ENCODE data around the gene PHLDB3.

The PHLDB3 gene

DNA sequence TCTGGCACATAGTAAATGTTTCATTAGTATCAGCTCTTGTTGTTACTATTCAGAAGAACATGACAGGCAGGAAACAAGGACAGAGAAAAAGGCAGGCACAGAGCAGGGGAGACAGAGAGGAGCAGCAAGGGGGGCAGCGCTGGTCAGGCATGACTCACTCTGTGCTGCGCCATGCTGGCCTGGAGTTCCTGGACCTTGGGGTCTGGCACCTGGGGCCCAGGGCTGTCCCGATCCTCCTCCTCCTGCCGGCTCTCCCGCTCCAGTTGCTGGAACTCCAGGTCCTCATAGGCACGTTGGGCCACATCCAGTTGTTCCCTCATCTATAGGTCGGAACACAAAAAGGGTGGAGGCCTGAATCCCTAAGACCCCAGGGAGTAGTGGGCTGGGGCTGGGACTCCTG, 7.6 kb downstream of the PHLDB3 start:
- DNase-seq: no peak

DNA sequence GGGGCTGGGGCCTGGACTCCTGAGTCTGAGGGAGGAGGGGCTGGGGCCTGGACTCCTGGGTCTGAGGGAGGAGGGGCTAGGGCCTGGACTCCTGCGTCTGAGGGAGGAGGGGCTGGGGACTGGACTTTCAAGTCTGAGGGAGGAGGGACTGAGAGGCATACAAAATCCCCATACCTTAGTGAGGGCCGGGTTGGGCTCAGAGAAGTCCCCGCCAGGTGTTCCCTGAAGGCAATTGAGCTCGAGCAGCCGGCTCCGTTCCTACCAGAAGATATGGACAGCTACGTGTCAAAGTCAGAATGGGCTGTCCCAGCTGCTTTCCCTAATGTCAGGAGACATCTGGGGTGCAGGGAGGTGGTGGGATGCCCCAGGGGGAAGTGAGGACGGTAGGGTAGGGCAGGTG, 9.5 kb downstream of the PHLDB3 start:
- DNase-seq: no peak

DNA sequence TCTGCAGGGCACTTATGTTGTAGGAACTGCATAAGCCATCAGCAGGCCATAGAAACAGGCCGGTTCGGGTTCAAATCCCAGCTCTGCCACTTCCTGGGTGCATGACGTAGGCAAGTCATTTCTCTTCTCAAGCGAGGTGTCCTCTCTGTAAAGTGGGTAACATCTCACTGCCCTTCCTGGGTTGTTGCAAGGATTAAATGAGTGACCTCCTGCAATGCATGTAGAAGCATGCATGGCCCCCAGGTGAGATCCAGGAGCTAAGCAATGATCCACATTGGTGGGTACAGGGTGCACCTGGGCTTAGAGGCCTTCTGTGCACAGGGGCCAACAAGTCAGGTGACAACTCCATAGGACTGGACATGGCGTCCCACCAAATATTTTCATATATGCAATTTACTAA, 13.8 kb downstream of the PHLDB3 start:
- DNase-seq: no peak

DNA sequence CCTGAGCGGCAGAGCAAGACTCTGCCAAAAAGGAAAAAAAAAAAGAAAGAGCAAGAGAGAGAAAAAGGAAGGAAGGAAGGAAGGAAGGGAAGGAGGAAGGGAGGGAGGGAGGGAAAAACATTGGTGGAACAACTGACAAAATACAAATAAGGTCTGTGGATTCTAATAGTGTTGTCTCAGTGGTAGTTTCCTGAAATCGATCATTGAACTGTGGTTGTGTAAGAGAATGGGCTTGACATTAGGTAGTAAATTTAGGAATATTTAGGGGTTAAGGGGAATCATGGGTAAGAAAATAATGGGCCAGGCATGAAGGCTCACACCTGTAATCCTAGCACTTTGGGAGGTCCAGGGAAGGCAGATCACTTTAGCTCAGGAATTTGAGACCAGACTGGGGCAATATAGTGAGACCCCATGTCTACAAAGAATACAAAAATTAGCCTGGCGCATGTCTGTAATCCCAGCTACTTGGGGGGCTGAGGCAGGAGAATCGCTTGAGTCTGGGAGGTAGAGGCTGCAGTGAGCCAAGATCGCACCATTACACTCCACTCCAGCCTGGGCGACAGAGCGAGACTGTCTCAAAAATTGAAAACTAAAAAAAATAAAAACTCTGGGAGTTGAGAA, 14.5 kb downstream of the PHLDB3 start:
- no peak for DNase-seq

DNA sequence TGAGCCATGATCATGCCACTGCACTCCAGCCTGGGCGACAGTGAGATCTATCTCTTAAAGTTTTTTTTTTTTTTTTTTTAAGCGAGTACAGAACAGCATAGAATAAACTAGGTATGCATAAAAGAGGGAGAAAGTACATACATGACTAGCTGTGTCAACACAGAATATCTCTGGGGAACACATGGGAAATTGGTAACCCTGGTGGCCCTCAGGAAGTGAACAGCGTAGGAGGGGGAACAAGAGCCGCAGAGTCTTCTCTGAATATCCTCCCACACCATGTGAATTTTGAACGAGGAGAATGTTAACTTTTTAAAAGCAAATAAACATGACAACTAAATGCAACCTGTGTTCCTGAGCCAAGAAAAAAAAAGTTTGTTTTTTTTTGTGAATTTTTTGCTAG, 15.2 kb downstream of the PHLDB3 start:
- DNase-seq: no peak

DNA sequence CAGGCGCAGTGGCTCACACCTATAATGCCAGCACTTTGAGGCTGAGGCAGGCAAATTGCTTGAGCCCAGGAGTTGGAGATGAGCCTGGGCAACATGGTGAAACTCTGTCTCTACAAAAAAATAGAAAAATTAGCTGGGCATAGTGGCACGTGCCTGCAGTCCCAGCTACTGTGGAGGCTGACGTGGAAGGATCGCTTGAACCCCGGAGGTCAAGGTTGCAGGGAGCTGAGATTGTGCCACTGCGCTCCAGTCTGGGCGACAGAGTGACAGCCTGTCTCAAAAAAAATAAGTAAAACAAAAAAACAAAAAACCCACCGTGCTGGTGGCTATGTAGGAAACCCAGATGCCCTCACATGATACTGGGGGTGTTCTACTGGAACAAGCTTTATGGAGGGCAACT, 16.4 kb downstream of the PHLDB3 start:
- DNase-seq: no peak

DNA sequence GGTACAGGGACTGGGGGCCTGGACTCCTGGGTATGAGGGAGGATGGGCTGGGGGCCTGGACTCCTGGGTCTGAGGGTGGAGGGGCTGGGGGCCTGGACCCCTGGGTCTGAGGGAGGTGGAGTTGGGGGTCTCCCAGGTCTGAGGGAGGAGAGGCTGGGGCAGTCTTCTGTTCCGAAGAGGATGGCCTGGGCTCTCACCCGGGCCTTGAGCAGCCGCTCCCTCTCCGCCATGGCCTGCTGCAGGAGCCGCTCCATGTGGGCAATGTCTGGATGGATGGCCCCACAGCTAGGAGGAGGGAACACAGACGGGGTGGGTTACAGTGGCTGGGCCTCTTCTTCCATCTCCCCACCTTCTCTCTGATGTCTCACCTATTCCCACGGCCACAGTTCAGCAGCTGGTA, 18.1 kb downstream of the PHLDB3 start:
- no peak for DNase-seq

DNA sequence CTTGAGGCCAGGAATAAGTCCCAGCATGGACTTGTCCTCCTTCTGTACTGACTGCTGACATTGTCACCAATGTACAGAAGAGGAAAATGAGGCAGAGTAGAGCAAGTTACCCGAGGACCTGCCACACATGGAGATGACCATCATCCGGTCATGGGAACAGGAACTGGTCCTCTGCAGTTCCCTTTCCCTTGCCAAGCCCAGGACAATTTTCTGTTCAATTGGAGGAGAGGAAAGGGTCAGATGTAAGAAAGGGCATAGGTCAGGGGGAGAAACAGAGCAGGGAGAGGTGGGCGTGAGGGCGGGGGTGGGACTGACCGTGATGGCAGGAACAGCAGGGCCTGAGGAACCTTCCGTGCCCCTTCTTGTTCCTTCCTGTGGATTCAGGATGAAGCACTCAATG, 18.6 kb downstream of the PHLDB3 start:
- DNase-seq: no peak

DNA sequence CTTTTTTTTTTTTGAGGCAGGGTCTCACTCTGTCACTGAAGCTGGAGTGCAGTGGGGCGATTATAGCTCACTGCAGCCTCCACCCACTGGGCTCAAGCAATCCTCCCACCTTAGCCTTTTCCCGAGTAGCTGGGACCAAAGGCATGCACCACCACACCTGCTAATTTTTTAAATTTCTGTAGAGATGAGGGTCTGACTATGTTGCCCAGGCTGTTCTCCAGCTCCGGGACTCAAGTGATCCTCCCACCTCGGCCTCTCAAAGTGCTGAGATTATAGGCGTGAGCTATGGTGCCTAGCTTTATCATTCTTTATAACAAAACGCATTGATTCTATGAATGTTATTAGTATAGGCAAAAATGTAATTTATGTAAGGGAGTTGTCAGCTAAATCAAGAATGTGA, 21.3 kb downstream of the PHLDB3 start:
- no peak for DNase-seq

DNA sequence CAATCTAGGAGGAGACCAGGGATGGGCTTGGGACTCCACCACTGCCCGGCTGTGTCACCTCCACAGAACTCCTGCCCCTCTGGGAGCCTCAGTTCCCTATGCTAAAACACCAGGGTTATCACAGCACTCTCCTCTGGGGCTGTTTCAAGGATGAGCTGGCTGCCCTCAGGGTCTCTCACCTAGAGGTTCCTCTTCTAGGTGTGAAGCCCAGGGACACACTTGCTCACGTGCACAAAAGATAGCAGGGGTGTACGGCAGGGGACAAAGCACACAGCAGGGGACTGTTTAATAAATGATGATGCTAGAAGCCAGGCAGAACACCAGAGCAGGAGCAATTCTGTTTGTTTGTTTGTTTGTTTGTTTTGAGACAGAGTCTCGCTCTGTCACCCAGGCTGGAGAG, 22.4 kb downstream of the PHLDB3 start:
- DNase-seq: no peak

DNA sequence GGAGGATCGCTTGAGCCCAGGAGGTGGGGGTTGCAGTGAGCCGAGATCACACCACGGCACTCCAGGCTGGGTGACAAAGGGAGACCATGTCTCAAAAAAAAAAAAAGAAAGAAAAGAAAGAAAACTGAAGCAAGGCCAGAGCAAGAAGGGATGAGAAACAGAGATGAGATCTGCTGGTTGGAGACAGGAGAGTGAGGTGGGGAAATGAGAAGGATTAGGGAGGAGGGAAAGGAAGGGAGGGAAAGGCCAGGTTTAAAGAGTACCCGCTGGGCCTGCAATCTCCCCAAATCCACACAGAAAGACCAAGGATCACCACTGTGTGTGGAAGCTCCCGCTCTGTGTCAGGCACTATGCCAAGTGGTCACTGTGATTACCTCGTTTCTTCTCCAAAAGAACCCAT, 22.8 kb downstream of the PHLDB3 start:
- no peak for DNase-seq

DNA sequence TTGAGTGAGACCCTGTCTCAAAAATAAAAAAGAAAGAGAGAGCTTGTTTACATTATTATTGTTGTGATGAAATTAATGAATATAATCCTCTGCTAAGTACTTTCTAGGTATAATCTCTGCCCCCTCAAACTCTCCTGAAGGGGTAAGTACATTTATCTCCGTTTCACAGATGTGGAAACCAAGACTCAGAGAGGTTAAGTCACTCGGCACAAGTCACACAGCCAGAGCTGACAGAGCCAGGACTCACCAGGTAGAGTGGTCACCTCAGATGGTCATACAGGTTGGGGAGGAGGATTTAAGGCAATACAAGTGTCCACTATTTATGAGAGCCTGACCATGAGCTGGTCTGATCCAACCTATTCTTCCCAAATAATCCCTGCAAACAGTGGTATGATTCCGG, 24.0 kb downstream of the PHLDB3 start:
- DNase-seq: no peak

DNA sequence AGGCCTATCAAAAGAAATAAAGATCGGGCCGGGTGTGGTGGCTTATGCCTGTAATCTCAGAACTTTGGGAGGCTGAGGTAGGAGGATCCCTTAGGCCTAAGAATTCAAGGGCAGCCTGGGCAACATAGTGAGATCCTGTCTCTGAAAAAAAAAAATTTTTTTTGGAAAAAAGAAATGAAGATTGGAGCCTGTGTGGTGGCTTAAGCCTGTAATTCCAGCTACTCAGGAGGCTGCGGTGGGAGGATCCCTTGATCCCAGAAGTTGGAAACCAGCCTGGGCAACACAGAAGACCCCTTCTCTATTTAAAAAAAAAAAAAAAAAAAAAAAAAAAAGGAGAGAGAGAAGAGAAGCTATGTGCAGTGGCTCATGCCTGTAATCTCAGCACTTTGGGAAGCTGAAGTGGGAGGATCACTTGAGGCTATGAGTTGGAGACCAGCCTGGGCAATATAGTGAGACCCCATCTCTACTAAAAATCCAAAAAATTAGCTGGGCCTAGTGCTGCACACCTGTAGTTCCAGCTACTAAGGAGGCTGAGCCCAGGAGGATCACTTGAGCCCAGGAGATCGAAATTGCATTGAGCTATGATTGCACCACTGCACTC, 24.5 kb downstream of the PHLDB3 start:
- DNase-seq: no peak

DNA sequence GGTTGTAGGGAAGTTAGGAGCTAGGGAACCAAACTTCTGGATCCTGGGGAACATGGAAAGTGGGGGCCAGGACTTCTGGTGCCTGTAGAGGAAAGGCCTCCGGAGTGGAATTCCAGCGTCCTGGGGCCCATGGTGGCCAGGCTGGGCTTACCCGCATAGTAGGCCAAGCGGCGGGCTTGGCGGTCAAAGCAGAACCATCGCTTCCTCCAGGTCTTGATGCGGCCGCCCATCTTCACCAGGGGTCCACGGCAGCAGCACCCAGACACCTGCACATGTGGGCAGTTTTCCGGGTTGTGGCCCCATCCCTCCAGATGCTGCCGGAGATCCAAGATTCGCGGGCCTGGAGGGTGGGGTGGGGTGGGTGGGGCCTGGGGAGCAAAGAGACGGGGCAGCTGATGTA, 25.3 kb downstream of the PHLDB3 start:
- no peak for DNase-seq

DNA sequence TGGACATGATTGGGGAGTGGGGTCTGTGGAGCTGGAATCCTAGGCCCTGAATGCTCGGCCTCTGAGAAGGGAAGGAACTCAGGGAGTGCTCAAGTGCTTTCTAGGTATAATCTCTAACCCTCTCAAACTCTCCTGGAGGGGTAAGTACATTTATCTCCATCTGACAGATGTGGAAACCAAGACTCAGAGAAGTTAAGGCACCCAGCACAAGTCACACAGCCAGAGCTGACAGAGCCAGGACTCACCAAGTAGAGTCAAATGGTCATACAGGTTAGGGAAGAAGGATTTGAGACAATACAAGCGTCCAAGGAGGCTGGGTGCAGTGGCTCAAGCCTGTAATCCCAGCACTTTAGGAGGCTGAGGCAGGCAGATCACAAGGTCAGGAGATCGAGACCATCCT, 26.2 kb downstream of the PHLDB3 start:
- no peak for DNase-seq

DNA sequence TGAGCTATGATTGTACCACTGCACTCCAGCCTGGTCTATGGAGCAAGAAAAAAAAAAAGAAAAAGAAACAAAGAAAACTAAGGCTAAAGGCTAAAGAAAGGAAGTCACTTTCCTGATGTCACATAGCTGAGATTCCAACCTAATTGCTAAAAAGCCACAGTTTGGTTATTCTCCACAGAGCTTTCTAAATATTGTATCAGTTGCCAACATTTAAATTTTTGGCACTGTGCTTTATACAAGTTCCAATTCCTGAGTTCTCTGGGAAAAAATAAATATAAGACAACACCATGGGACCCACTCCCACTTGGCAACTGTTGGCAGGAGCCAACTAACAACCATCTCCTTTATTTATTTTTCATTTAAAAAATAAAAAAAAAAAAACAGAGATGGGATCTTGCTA, 27.9 kb downstream of the PHLDB3 start:
- no peak for DNase-seq

DNA sequence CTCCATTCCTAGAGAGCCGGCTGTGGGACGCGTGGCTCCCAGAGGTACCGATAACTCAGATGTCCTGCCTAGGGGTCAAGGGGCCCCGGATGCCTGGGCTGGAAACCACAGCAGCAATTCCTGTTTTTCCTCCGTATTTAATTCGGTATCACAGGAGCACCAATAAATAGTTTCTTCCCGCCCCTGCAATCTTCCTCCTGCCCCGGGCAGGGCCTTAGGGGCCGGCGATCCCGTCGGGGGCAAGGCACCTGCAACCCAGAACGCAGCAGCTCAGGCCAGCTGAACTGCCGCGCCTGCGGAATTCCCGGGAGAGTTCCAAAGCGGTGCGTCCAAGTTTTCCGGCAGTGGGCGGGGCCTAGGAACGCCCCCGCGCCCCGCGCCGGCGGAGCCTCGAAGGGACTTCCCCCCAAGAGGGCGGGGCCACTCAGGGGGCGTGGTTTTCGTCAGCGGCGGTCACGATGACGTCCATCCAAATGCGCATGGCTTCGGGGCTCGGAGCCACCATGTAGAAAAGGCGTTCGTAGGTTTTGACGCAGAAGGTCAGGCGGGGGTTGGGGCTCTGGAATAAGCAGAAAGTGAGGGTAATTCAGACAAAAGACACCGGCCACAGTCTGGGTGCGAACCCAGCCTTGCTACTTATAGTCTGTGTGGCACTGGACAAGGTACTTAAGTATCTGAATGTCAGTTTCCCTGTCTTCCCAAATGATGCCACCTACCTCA, 29.4 kb downstream of the PHLDB3 start:
- DNase-seq: peak; percentile 23

DNA sequence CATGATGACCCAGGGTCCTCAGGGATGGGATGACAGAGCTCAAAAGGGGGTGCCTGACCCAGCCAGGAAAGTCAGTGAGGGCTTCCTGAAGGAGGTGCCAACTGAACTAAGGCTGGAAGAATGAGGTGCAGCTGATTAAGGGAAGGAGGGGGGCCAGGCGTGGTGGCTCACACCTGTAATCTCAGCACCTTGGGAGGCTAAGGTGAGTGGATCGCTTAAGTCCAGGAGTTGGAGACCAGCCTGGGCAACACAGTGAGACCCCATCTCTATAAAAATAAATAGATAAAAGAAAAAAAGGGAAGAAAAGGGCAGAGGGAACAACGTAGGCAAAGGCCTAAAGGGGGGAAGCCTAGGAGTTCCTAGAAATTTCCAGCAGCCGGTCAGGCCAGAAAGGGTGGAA, 30.1 kb downstream of the PHLDB3 start:
- no peak for DNase-seq

DNA sequence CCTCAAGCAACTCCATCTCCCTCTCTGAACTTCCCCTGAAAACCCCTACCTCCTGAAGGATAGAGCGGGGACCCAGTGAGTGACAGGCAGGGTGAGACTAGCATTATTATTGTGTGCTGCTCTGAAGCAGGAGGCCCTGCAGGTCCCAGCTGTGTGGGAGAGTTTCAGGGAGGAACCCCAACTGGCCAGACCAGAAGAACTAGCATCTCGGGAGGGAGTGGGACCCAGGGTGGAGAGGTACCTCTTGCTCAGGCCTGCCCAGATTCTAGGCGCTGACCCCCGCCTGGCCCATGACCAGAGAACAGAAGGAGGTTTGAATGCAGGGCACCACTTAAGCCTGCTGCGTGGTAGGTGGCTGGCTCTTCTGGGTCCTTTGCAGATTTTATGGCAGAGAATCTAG, 33.5 kb downstream of the PHLDB3 start:
- DNase-seq: no peak

DNA sequence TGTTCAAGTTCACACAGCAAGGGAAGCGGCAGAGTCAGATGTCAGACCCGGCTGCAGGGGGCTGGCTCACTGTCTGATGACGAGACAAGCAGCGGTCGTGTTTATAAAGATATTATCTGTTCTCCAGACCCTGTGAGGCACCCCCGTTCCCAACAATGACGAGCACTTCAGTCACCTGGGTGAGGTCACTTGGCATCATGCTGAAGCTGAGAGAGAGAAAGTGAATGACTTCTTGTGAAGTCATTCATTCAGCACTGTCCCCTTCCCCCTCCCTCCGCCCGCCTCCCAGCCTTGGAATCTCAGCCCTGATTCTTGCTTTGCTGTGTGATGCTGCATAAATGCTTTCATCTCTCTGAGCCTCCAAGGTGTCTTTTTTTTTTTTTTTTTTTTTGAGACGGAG, 34.3 kb downstream of the PHLDB3 start:
- no peak for DNase-seq

DNA sequence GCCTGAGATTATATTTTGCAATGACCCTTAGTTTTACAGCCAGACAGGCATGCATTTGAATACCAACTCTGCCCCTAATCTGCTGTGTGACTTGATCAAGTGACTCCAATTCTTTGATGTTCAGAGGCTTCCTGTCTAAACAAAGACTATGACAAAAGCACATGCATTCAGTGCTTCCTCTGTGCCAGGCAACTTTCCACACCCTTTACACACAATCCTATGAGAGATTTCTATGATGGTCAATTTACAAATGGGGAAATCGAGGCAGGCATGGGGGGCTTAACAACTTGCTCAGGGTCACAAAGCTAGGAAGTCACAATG, 35.4 kb downstream of the PHLDB3 start:
- no peak for DNase-seq

DNA sequence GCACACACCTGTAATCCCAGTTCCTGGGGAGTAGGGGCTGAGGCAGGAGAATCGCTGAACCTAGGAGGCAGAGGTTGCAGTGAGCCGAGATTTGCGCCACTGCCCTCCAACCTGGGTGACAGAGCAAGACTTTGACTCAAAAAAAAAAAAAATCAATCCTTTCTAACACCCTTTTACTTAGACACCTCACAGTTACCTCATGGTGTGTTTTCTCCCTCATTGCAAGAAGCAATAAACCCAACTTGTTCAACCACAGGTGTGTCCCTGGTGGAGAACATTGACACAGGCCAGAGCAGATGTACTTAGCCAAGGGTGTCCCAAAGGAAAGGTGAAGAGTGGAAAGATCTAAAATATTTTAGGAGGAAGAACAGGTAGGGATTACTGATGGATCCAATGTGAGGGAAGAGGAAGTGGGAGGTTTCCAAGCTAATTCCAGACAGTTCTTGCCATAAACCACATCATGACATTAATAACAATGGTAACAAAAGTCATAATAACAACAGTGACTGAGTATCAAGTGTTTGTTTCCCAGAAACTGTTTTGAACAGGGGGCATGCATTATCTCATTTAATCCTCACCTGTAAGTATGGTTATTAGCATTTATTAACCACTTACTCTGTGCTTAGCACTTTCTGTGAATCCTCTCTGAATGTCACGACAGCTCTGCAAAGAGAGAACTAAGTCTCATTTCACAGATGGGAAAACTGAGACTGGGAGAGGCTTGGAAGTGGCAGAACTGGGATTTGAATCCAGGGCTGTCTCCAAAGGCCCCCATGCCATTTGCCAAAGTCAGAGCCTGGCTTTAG, 36.0 kb downstream of the PHLDB3 start:
- DNase-seq: no peak

DNA sequence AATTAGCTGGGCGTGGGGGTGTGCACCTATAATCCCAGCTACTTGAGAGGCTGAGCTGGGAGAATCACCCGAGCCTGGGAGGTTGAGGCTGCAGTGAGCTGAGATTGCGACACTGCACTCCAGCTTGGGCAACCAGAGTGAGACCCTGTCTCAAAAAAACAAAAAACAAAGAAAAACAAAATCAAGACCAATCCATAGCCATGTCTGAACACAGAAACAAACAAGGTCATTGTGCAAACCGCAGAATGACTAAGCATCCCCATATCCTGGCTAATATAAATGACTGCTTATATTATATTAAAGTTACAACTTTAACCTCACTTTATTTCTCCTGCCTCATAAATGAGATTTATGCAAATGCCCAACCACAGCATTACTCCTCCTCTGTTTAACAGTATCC, 36.8 kb downstream of the PHLDB3 start:
- DNase-seq: no peak

DNA sequence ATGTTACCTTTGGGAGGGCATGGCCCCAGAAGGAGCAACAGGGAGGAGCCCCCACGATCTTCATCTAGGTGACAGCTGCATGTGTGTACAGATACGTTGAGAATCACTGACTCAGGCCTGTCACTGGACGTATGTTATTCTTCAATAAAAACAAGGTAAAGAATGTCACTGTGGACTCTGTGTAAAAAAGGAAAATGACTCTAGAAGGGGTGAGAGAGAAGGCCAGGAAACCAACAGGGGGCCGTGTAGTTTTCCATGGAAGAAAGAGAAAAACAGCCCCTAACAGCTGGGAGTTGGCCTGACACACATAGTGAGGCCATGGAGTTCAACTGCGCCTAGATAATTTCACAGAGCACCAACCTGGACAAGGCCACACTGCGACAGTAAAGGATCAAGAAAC, 37.3 kb downstream of the PHLDB3 start:
- no peak for DNase-seq
